Activated CD4-positive, alpha-beta T cell treated with anti-CD3 and anti-CD28 coated beads, Interleukin-2, amount 10 ng/mL, durations not matched to agents 7 days and 5 days (primary cell): ENCODE results near the gene UQCC2. TPM values are rescaled to one million over a fixed set of nuclear protein-coding genes. Genes with fewer than 3 reads are reported as not detected.

Source experiments
- CTCF ChIA-PET: fragments of 350-600 bp; sonication (Branson Sonifier 250); formaldehyde crosslinking; loops from one replicate; lab custom pipeline; 2021; ENCODE audit warnings: antibody characterized with exemption; lab: Charles Lee
- POLR2A ChIA-PET: fragments of 350-600 bp; sonication (Branson Sonifier 250); formaldehyde crosslinking; loops from one replicate; lab custom pipeline; 2021; ENCODE audit warnings: antibody characterized with exemption; lab: Charles Lee
- DNase-seq: peaks from one replicate; pipeline ENCODE4 v3.0.0-alpha.2; 2020
- H3K27ac Mint-ChIP-seq: one replicate; pipeline ENCODE4 v1.8.0; 2021; ENCODE audit warnings: mild to moderate bottlenecking, moderate library complexity, mixed read lengths
- H3K27me3 Mint-ChIP-seq: one replicate; pipeline ENCODE4 v1.8.0; 2021; ENCODE audit warnings: mixed read lengths
- H3K36me3 Mint-ChIP-seq: one replicate; pipeline ENCODE4 v1.8.0; 2021; ENCODE audit warnings: low read depth, mixed read lengths
- H3K4me1 Mint-ChIP-seq: one replicate; pipeline ENCODE4 v1.8.0; 2021; ENCODE audit warnings: mixed read lengths
- H3K4me3 Mint-ChIP-seq: one replicate; pipeline ENCODE4 v1.8.0; 2021; ENCODE audit warnings: mild to moderate bottlenecking, moderate library complexity, mixed read lengths
- H3K9me3 Mint-ChIP-seq: one replicate; pipeline ENCODE4 v1.8.0; 2021; ENCODE audit warnings: mixed read lengths
- total RNA-seq, 2 experiments: library from RNA; stranded (reverse); gene quantifications; one replicate each; pipeline ENCODE4 v1.2.3, GENCODE V29; 2021

The UQCC2 gene
- 10 to 100 TPM; 77.6 to 80.0 TPM for total RNA-seq

- ChIA-PET CTCF (interaction anchor here (0.6 to 2.1 kb wide), 25 partner anchors 9 to 322 kb away, joined by 3 to 18 read pairs (median 3); partner anchors contain the start of genes IP6K3, ITPR3 and ZBTB9), POLR2A (no interaction called here)
- Mint-ChIP-seq H3K4me3 (peak within 1 kb of the TSS; percentile 90), H3K27ac (peak within 1 kb of the TSS; percentile 96), H3K27me3 (peaks cover 4% of the 10 kb centered on the region), H3K36me3 (peaks cover 23% of the 10 kb centered on the region), H3K9me3 (no peaks in the 10 kb centered on the region), H3K4me1 (peaks cover 38% of the 10 kb centered on the region)
- peak; percentile 97 for DNase-seq
Measured at GRCh38 chr6:33711140-33712129, at the start of gene UQCC2. TSS of gene UQCC2 (minus strand) at chr6:33711700. CDS start at chr6:33711686, 14 bp downstream.

GRCh38 chr6:33759887-33760629 is 48.6 kb upstream of the UQCC2 start:
- DNase-seq = no peak
- ChIA-PET CTCF (interaction anchor here (1.2 kb wide), 1 partner anchor 12 kb away, joined by 3 read pairs; no protein-coding TSS in a partner anchor), POLR2A (no interaction called here)
- Mint-ChIP-seq H3K4me3 (no peak overlapping the region), H3K27me3 (peaks cover 2% of the 10 kb centered on the region), H3K27ac (no peak overlapping the region), H3K4me1 (no peaks in the 10 kb centered on the region), H3K36me3 (no peaks in the 10 kb centered on the region), H3K9me3 (no peaks in the 10 kb centered on the region)

GRCh38 chr6:33758815-33759216 is 47.3 kb upstream of the UQCC2 start:
- ChIA-PET CTCF (interaction anchor here (1.7 kb wide), 1 partner anchor 9 kb away, joined by 9 read pairs; no protein-coding TSS in a partner anchor), POLR2A (no interaction called here)
- no peak for DNase-seq
- H3K36me3 Mint-ChIP-seq = no peaks in the 10 kb centered on the region
- no peak overlapping the region for H3K27ac Mint-ChIP-seq
- no peaks in the 10 kb centered on the region for H3K9me3 Mint-ChIP-seq
- H3K4me1 Mint-ChIP-seq = no peaks in the 10 kb centered on the region
- H3K4me3 Mint-ChIP-seq = no peak overlapping the region
- peaks cover 2% of the 10 kb centered on the region for H3K27me3 Mint-ChIP-seq

- CTCF ChIA-PET = interaction anchor here (1.7 kb wide), 1 partner anchor 10 kb away, joined by 9 read pairs; no protein-coding TSS in a partner anchor
- H3K4me1 Mint-ChIP-seq = no peaks in the 10 kb centered on the region
- H3K4me3 Mint-ChIP-seq = no peak overlapping the region
- POLR2A ChIA-PET = no interaction called here
- no peaks in the 10 kb centered on the region for H3K9me3 Mint-ChIP-seq
- no peak overlapping the region for H3K27ac Mint-ChIP-seq
- no peak for DNase-seq
- peaks cover 2% of the 10 kb centered on the region for H3K27me3 Mint-ChIP-seq
- no peaks in the 10 kb centered on the region for H3K36me3 Mint-ChIP-seq
Measured at GRCh38 chr6:33757906-33758305, 46.4 kb upstream of the UQCC2 start.

- Mint-ChIP-seq H3K9me3 (no peaks in the 10 kb centered on the region), H3K36me3 (no peaks in the 10 kb centered on the region), H3K27me3 (peaks cover 2% of the 10 kb centered on the region), H3K4me1 (no peaks in the 10 kb centered on the region), H3K27ac (no peak overlapping the region), H3K4me3 (no peak overlapping the region)
- ChIA-PET POLR2A (no interaction called here), CTCF (interaction anchor here (1.7 kb wide), 1 partner anchor 10 kb away, joined by 9 read pairs; no protein-coding TSS in a partner anchor)
- DNase-seq = no peak
Measured at GRCh38 chr6:33757113-33757512, 45.6 kb upstream of the UQCC2 start.

- Mint-ChIP-seq H3K27ac (no peak overlapping the region), H3K9me3 (no peaks in the 10 kb centered on the region), H3K4me1 (no peaks in the 10 kb centered on the region), H3K4me3 (no peak overlapping the region), H3K27me3 (peaks cover 2% of the 10 kb centered on the region), H3K36me3 (no peaks in the 10 kb centered on the region)
- POLR2A ChIA-PET = no interaction called here
- CTCF ChIA-PET = no interaction called here
- no peak for DNase-seq
Measured at GRCh38 chr6:33756211-33756954, 44.9 kb upstream of the UQCC2 start.

GRCh38 chr6:33755070-33755869 is 43.8 kb upstream of the UQCC2 start:
- H3K9me3 Mint-ChIP-seq = no peaks in the 10 kb centered on the region
- H3K4me3 Mint-ChIP-seq = no peak overlapping the region
- DNase-seq = no peak
- ChIA-PET CTCF (no interaction called here), POLR2A (no interaction called here)
- peaks cover 2% of the 10 kb centered on the region for H3K27me3 Mint-ChIP-seq
- no peak overlapping the region for H3K27ac Mint-ChIP-seq
- no peaks in the 10 kb centered on the region for H3K36me3 Mint-ChIP-seq
- no peaks in the 10 kb centered on the region for H3K4me1 Mint-ChIP-seq

- no peaks in the 10 kb centered on the region for H3K4me1 Mint-ChIP-seq
- CTCF ChIA-PET = no interaction called here
- H3K36me3 Mint-ChIP-seq = no peaks in the 10 kb centered on the region
- no peak overlapping the region for H3K4me3 Mint-ChIP-seq
- H3K27ac Mint-ChIP-seq = no peak overlapping the region
- peaks cover 2% of the 10 kb centered on the region for H3K27me3 Mint-ChIP-seq
- POLR2A ChIA-PET = no interaction called here
- no peaks in the 10 kb centered on the region for H3K9me3 Mint-ChIP-seq
- DNase-seq = no peak
Measured at GRCh38 chr6:33754222-33754621, 42.7 kb upstream of the UQCC2 start.

- ChIA-PET POLR2A (no interaction called here), CTCF (no interaction called here)
- DNase-seq = no peak
- H3K4me1 Mint-ChIP-seq = no peaks in the 10 kb centered on the region
- H3K36me3 Mint-ChIP-seq = no peaks in the 10 kb centered on the region
- peaks cover 2% of the 10 kb centered on the region for H3K27me3 Mint-ChIP-seq
- H3K27ac Mint-ChIP-seq = no peak overlapping the region
- no peaks in the 10 kb centered on the region for H3K9me3 Mint-ChIP-seq
- H3K4me3 Mint-ChIP-seq = no peak overlapping the region
Measured at GRCh38 chr6:33752646-33753015, 41.1 kb upstream of the UQCC2 start.

- no peaks in the 10 kb centered on the region for H3K4me1 Mint-ChIP-seq
- H3K4me3 Mint-ChIP-seq = no peak overlapping the region
- ChIA-PET POLR2A (no interaction called here), CTCF (interaction anchor here (0.6 to 1.4 kb wide), 2 partner anchors 15 to 93 kb away, joined by 3 read pairs; no protein-coding TSS in a partner anchor)
- no peaks in the 10 kb centered on the region for H3K27me3 Mint-ChIP-seq
- no peak overlapping the region for H3K27ac Mint-ChIP-seq
- no peaks in the 10 kb centered on the region for H3K36me3 Mint-ChIP-seq
- no peaks in the 10 kb centered on the region for H3K9me3 Mint-ChIP-seq
- DNase-seq = no peak
Measured at GRCh38 chr6:33751771-33752645, 40.5 kb upstream of the UQCC2 start.
